HCT116 (cell line): Measurements from ENCODE around the gene HDAC11.

Source experiments
- CEBPB ChIP-seq: IDR thresholded peaks from 2 replicates; pipeline ENCODE4 v1.6.1; 2012; ENCODE audit warnings: low read depth
- EGR1 ChIP-seq: IDR thresholded peaks from 2 replicates; pipeline ENCODE4 v1.6.1; 2012; ENCODE audit warnings: low read depth
- EZH2 ChIP-seq: fragments of 200-600 bp; sonication (generic); IDR thresholded peaks from 2 replicates; pipeline ENCODE4 v1.6.1; 2017; ENCODE audit warnings: antibody characterized with exemption, mixed run types
- FOSL1 ChIP-seq: IDR thresholded peaks from 2 replicates; pipeline ENCODE4 v1.6.1; 2012; ENCODE audit warnings: low read depth
- JUND ChIP-seq: IDR thresholded peaks from 2 replicates; pipeline ENCODE4 v1.6.1; 2012
- POLR2A ChIP-seq: IDR thresholded peaks from 2 replicates; pipeline ENCODE4 v1.7.0; 2011; ENCODE audit warnings: borderline replicate concordance; ENCODE audit not compliant: insufficient read depth, insufficient read length; ENCODE audit errors: extremely low read depth
- POLR2AphosphoS5 ChIP-seq: IDR thresholded peaks from 2 replicates; pipeline ENCODE4 v1.6.1; 2011; ENCODE audit warnings: mild to moderate bottlenecking, low read depth, low read length, moderate library complexity
- RAD21 ChIP-seq: IDR thresholded peaks from 2 replicates; pipeline ENCODE4 v1.6.1; 2012; ENCODE audit warnings: low read depth, mild to moderate bottlenecking
- SP1 ChIP-seq: IDR thresholded peaks from 2 replicates; pipeline ENCODE4 v1.6.1; 2012; ENCODE audit warnings: low read depth
- SRF ChIP-seq: IDR thresholded peaks from 2 replicates; pipeline ENCODE4 v1.6.1; 2012; ENCODE audit warnings: low read depth
- ZNF274 ChIP-seq: fragments of 200-500 bp; sonication (Bioruptor generic); IDR thresholded peaks from 2 replicates; pipeline ENCODE4 v1.6.1; 2014; ENCODE audit warnings: mild to moderate bottlenecking, low read depth, low read length, inconsistent platforms
- TF ChIP-seq, protein P1 (sequence below): IDR thresholded peaks from 2 replicates; pipeline ENCODE4 v1.6.1; 2012
- TF ChIP-seq, protein P2 (sequence below), 3 experiments: fragments of 200-600 bp in 1 of 3; sonication (generic) in 1 of 3; IDR thresholded peaks in 2 of 3; conservative IDR thresholded peaks in 1 of 3; 2 replicates each; pipeline ENCODE4 v1.5.1; 2012 to 2017; ENCODE audit warnings: low read depth in 2 of 3, low read length in 2 of 3, antibody characterized with exemption in 1 of 3, borderline replicate concordance in 1 of 3, control low read depth in 1 of 3, mild to moderate bottlenecking in 1 of 3, mixed read lengths in 1 of 3, mixed run types in 1 of 3, moderate library complexity in 1 of 3; ENCODE audit not compliant: insufficient read depth in 1 of 3
- TF ChIP-seq, protein P3 (sequence below): IDR thresholded peaks from 2 replicates; pipeline ENCODE4 v1.6.1; 2011; ENCODE audit warnings: mild to moderate bottlenecking, low read length, moderate library complexity; ENCODE audit not compliant: insufficient replicate concordance; ENCODE audit errors: extremely low read depth

DNA sequence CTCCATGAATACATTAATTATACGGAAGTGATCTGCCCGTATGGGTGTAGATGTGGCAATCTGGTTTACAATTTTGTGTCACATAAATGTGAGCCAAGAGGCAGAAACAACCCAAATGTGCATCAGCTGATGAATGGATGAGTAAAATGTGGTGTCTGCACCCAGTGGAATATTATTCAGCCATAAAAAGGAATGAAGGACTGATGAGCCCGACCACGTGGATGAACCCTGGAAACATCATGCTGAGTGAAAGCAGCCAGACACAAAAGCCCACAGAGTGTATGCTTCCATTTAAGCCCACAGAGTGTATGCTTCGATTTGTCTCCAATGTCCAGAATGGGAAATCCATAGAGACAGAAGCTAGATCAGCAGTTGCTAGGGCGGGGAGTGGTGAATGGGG, 41.2 kb downstream of the HDAC11 start:
- TF ChIP-seq EZH2 = no peak
- TF ChIP-seq, protein P1, sequence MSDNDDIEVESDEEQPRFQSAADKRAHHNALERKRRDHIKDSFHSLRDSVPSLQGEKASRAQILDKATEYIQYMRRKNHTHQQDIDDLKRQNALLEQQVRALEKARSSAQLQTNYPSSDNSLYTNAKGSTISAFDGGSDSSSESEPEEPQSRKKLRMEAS = no peak
- TF ChIP-seq, protein P2, sequence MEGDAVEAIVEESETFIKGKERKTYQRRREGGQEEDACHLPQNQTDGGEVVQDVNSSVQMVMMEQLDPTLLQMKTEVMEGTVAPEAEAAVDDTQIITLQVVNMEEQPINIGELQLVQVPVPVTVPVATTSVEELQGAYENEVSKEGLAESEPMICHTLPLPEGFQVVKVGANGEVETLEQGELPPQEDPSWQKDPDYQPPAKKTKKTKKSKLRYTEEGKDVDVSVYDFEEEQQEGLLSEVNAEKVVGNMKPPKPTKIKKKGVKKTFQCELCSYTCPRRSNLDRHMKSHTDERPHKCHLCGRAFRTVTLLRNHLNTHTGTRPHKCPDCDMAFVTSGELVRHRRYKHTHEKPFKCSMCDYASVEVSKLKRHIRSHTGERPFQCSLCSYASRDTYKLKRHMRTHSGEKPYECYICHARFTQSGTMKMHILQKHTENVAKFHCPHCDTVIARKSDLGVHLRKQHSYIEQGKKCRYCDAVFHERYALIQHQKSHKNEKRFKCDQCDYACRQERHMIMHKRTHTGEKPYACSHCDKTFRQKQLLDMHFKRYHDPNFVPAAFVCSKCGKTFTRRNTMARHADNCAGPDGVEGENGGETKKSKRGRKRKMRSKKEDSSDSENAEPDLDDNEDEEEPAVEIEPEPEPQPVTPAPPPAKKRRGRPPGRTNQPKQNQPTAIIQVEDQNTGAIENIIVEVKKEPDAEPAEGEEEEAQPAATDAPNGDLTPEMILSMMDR (IDR thresholded peaks at IDR 0.05 in 2 of 3, conservative IDR thresholded peaks at IDR 0.05 in 1 of 3; ENCODE audit: borderline replicate concordance in 1 of 3, insufficient read depth in 1 of 3, low read depth in 2 of 3, low read length in 2 of 3) = no peak
- no peak for TF ChIP-seq POLR2AphosphoS5
- TF ChIP-seq POLR2A = no peak
- TF ChIP-seq ZNF274 = no peak
- TF ChIP-seq RAD21 = no peak
- TF ChIP-seq JUND = no peak
- no peak for TF ChIP-seq EGR1
- no peak for TF ChIP-seq FOSL1
- TF ChIP-seq CEBPB = no peak
- TF ChIP-seq SRF = no peak
- TF ChIP-seq SP1 = no peak
- TF ChIP-seq, protein P3, sequence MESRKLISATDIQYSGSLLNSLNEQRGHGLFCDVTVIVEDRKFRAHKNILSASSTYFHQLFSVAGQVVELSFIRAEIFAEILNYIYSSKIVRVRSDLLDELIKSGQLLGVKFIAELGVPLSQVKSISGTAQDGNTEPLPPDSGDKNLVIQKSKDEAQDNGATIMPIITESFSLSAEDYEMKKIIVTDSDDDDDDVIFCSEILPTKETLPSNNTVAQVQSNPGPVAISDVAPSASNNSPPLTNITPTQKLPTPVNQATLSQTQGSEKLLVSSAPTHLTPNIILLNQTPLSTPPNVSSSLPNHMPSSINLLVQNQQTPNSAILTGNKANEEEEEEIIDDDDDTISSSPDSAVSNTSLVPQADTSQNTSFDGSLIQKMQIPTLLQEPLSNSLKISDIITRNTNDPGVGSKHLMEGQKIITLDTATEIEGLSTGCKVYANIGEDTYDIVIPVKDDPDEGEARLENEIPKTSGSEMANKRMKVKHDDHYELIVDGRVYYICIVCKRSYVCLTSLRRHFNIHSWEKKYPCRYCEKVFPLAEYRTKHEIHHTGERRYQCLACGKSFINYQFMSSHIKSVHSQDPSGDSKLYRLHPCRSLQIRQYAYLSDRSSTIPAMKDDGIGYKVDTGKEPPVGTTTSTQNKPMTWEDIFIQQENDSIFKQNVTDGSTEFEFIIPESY = no peak
